ENCODE measurements around the gene NFIB. TPM values are rescaled to one million over a fixed set of nuclear protein-coding genes. Genes with fewer than 3 reads are reported as not detected.
A peak's percentile ranks its signal among the peaks of the same experiment; 100 is the strongest.

Gene NFIB
- total RNA-seq, 1 experiment from 2014 or later = 12.5 TPM

DNA sequence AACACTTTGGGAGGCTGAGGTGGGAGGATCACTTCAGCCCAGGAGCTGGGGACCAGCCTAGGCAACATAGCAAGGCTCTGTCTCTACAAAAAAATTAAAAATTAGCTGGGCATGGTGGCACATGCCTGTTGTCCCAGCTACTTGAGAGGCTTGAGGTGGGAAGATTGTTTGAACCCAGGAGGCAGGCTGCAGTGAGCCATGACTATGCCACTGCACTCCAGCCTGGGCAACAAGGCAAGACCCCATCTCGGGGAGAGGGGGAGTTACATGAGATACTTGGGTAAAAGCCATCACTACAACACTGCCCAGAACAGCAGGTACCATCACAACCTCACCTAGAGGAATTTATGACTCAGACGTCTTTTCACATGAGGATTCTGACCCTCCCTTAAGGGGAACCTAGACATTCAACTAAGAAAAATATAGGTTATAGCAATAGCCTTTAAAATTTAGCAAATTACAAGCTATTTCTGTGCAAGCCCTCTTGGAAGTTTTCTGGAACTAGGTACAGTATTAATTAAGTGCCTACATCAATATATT is 143.5 kb downstream of the NFIB start:
- ATAC-seq = no peak
- H3K27me3 Mint-ChIP-seq (ENCODE audit: low read depth) = no peaks in the 10 kb centered on the region
- no peaks in the 10 kb centered on the region for H3K36me3 Mint-ChIP-seq

GRCh38 chr9:14168381-14168780 is 145.6 kb downstream of the NFIB start:
- no peak overlapping the region for H3K4me3 Mint-ChIP-seq
- H3K27me3 Mint-ChIP-seq (ENCODE audit: low read depth) = no peaks in the 10 kb centered on the region
- CTCF ChIA-PET = interaction anchor here (0.7 kb wide), 1 partner anchor 185 kb away, joined by 3 read pairs; no protein-coding TSS in a partner anchor
- POLR2A ChIA-PET = no interaction called here
- DNase-seq (ENCODE audit: low spot score) = no peak
- no peak for TF ChIP-seq HMGA2 (CRISPR knock-in tag; IDR thresholded peaks at IDR 0.05)
- no peak for ATAC-seq
- H3K9me3 Mint-ChIP-seq = no peaks in the 10 kb centered on the region
- no peaks in the 10 kb centered on the region for H3K4me1 Mint-ChIP-seq
- H3K36me3 Mint-ChIP-seq = no peaks in the 10 kb centered on the region
- H3K27ac Mint-ChIP-seq = no peak overlapping the region

More for the DNA sequence above, 143.5 kb downstream of the NFIB start:
- no peaks in the 10 kb centered on the region for H3K9me3 Mint-ChIP-seq
- POLR2A ChIA-PET = no interaction called here
- TF ChIP-seq KAT7 (CRISPR knock-in tag; IDR thresholded peaks at IDR 0.05; ENCODE audit: borderline replicate concordance) (no peak), ZNF121 (CRISPR knock-in tag; IDR thresholded peaks at IDR 0.05) (peak; percentile 60; the same call in 1 of the 2 replicates), ETV6 (CRISPR knock-in tag; IDR thresholded peaks at IDR 0.05) (no peak)
- no peaks in the 10 kb centered on the region for H3K4me1 Mint-ChIP-seq
- CTCF ChIA-PET = no interaction called here
- no peak overlapping the region for H3K27ac Mint-ChIP-seq
- H3K4me3 Mint-ChIP-seq = no peak overlapping the region
- DNase-seq (ENCODE audit: low spot score) = no peak

- POLR2A ChIA-PET = no interaction called here
- H3K4me1 Mint-ChIP-seq = no peaks in the 10 kb centered on the region
- H3K36me3 Mint-ChIP-seq = no peaks in the 10 kb centered on the region
- H3K9me3 Mint-ChIP-seq = no peaks in the 10 kb centered on the region
- DNase-seq (ENCODE audit: low spot score) = no peak
- no peak for ATAC-seq
- H3K4me3 Mint-ChIP-seq = no peak overlapping the region
- no peaks in the 10 kb centered on the region for H3K27me3 Mint-ChIP-seq (ENCODE audit: low read depth)
- no peak overlapping the region for H3K27ac Mint-ChIP-seq
- TF ChIP-seq NR2C2 (CRISPR knock-in tag; IDR thresholded peaks at IDR 0.05) (no peak), OVOL2 (CRISPR knock-in tag; IDR thresholded peaks at IDR 0.05; ENCODE audit: borderline replicate concordance) (no peak), MLX (CRISPR knock-in tag; IDR thresholded peaks at IDR 0.05) (no peak), HMGA2 (CRISPR knock-in tag; IDR thresholded peaks at IDR 0.05) (no peak), CBFB (CRISPR knock-in tag; IDR thresholded peaks at IDR 0.05; ENCODE audit: low read depth) (no peak), SMAD4 (CRISPR knock-in tag; IDR thresholded peaks at IDR 0.05) (no peak), SP1 (CRISPR knock-in tag; conservative IDR thresholded peaks at IDR 0.05) (no peak), NR3C1 (CRISPR knock-in tag; conservative IDR thresholded peaks at IDR 0.05; ENCODE audit: low read depth) (no peak)
- TF ChIP-seq, protein P1, sequence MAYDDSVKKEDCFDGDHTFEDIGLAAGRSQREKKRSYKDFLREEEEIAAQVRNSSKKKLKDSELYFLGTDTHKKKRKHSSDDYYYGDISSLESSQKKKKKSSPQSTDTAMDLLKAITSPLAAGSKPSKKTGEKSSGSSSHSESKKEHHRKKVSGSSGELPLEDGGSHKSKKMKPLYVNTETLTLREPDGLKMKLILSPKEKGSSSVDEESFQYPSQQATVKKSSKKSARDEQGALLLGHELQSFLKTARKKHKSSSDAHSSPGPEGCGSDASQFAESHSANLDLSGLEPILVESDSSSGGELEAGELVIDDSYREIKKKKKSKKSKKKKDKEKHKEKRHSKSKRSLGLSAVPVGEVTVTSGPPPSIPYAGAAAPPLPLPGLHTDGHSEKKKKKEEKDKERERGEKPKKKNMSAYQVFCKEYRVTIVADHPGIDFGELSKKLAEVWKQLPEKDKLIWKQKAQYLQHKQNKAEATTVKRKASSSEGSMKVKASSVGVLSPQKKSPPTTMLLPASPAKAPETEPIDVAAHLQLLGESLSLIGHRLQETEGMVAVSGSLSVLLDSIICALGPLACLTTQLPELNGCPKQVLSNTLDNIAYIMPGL (CRISPR knock-in tag; IDR thresholded peaks at IDR 0.05) = no peak
- TF ChIP-seq, protein P2, sequence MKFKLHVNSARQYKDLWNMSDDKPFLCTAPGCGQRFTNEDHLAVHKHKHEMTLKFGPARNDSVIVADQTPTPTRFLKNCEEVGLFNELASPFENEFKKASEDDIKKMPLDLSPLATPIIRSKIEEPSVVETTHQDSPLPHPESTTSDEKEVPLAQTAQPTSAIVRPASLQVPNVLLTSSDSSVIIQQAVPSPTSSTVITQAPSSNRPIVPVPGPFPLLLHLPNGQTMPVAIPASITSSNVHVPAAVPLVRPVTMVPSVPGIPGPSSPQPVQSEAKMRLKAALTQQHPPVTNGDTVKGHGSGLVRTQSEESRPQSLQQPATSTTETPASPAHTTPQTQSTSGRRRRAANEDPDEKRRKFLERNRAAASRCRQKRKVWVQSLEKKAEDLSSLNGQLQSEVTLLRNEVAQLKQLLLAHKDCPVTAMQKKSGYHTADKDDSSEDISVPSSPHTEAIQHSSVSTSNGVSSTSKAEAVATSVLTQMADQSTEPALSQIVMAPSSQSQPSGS (CRISPR knock-in tag; IDR thresholded peaks at IDR 0.05; ENCODE audit: borderline replicate concordance, low read depth) = no peak
- TF ChIP-seq, protein P3, sequence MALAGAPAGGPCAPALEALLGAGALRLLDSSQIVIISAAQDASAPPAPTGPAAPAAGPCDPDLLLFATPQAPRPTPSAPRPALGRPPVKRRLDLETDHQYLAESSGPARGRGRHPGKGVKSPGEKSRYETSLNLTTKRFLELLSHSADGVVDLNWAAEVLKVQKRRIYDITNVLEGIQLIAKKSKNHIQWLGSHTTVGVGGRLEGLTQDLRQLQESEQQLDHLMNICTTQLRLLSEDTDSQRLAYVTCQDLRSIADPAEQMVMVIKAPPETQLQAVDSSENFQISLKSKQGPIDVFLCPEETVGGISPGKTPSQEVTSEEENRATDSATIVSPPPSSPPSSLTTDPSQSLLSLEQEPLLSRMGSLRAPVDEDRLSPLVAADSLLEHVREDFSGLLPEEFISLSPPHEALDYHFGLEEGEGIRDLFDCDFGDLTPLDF (CRISPR knock-in tag; IDR thresholded peaks at IDR 0.05) = no peak
- CTCF ChIA-PET = no interaction called here
Measured at GRCh38 chr9:14165376-14166035, 148.4 kb downstream of the NFIB start.

- no peaks in the 10 kb centered on the region for H3K27me3 Mint-ChIP-seq (ENCODE audit: low read depth)
- no peaks in the 10 kb centered on the region for H3K9me3 Mint-ChIP-seq
- ChIA-PET CTCF (no interaction called here), POLR2A (no interaction called here)
- no peaks in the 10 kb centered on the region for H3K36me3 Mint-ChIP-seq
- no peak overlapping the region for H3K4me3 Mint-ChIP-seq
- H3K4me1 Mint-ChIP-seq = no peaks in the 10 kb centered on the region
- no peak overlapping the region for H3K27ac Mint-ChIP-seq
- DNase-seq (ENCODE audit: low spot score) (no peak), ATAC-seq (no peak)
- TF ChIP-seq, protein P4, sequence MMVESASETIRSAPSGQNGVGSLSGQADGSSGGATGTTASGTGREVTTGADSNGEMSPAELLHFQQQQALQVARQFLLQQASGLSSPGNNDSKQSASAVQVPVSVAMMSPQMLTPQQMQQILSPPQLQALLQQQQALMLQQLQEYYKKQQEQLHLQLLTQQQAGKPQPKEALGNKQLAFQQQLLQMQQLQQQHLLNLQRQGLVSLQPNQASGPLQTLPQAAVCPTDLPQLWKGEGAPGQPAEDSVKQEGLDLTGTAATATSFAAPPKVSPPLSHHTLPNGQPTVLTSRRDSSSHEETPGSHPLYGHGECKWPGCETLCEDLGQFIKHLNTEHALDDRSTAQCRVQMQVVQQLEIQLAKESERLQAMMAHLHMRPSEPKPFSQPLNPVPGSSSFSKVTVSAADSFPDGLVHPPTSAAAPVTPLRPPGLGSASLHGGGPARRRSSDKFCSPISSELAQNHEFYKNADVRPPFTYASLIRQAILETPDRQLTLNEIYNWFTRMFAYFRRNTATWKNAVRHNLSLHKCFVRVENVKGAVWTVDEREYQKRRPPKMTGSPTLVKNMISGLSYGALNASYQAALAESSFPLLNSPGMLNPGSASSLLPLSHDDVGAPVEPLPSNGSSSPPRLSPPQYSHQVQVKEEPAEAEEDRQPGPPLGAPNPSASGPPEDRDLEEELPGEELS (CRISPR knock-in tag; IDR thresholded peaks at IDR 0.05) = no peak
Measured at GRCh38 chr9:14164908-14165307, 149.0 kb downstream of the NFIB start.
